Heart right ventricle (tissue), 16 donors: ENCODE results near the gene GRK1. TPM values are rescaled to one million over a fixed set of nuclear protein-coding genes. Genes with fewer than 3 reads are reported as not detected.

Source experiments
- ATAC-seq, 8 donors: fragments of 200-7000 bp; cut with Tn5 transposase; one replicate each; pipeline ENCODE4 v1.9.1; 2020; ENCODE audit warnings: mild to moderate bottlenecking in 8 of 8, moderate library complexity in 8 of 8, moderate number of reproducible peaks in 1 of 8
- DNase-seq, 2 donors: peaks; one replicate each; pipeline ENCODE4 v3.0.0-alpha.2; 2020
- H3K27ac ChIP-seq, 10 donors: fragments of 200-600 bp; sonication (generic) in 2 of 10; one replicate each; pipeline versions ENCODE4 v1.5.0 to v1.8.0; 2020 to 2022; ENCODE audit warnings: mild to moderate bottlenecking in 3 of 10
- H3K27me3 ChIP-seq, 7 donors: fragments of 200-600 bp; one replicate each; pipeline ENCODE4 v1.8.0; 2021 to 2022; ENCODE audit warnings: mild to moderate bottlenecking in 2 of 7
- H3K36me3 ChIP-seq, 9 donors: fragments of 200-600 bp; sonication (generic) in 1 of 9; one replicate each; pipeline versions ENCODE4 v1.5.0 to v1.8.0; 2020 to 2022; ENCODE audit warnings: mild to moderate bottlenecking in 2 of 9
- H3K4me1 ChIP-seq, 9 donors: fragments of 200-600 bp; sonication (generic) in 1 of 9; one replicate each; pipeline versions ENCODE4 v1.5.0 to v1.8.0; 2020 to 2022; ENCODE audit warnings: mild to moderate bottlenecking in 4 of 9
- H3K4me3 ChIP-seq, 10 donors: fragments of 200-600 bp; sonication (generic) in 2 of 10; one replicate each; pipeline versions ENCODE4 v1.5.0 to v1.8.0; 2020 to 2022; ENCODE audit warnings: mild to moderate bottlenecking in 7 of 10, moderate library complexity in 2 of 10
- H3K9me3 ChIP-seq, 11 donors: fragments of 200-600 bp in 10 of 11; sonication (generic) in 2 of 11; one replicate each; pipeline versions ENCODE4 v1.5.0 to v1.8.0; 2013 to 2022; ENCODE audit warnings: mild to moderate bottlenecking in 2 of 11, control low read depth in 1 of 11, moderate library complexity in 1 of 11
- CTCF ChIP-seq, 9 donors: fragments of 200-600 bp; sonication (generic) in 2 of 9; IDR thresholded peaks; one replicate each; pipeline versions ENCODE4 v1.5.0 to v1.8.0; 2021 to 2022; ENCODE audit warnings: antibody characterized with exemption in 9 of 9, mild to moderate bottlenecking in 5 of 9, moderate library complexity in 1 of 9
- WGBS, 2 donors: extraction: QIAGEN DNeasy Blood & Tissue Kit; methylation state at CpG; one replicate each; pipeline ENCODE4 v1.1.7; 2013; ENCODE audit warnings: inconsistent platforms in 1 of 2; 5-methylcytosine and 5-hydroxymethylcytosine counted together
- intact Hi-C, 10 donors: fragments of 100-400 bp; cut with DNase I; formaldehyde crosslinking; loops; one replicate each; pipeline versions ENCODE4 v1.11.1 to v1.14.2; 2022
- polyA plus RNA-seq, 2 donors: library from polyadenylated mRNA; stranded (reverse); fragments of 200-250 nt; gene quantifications; one replicate each; pipeline ENCODE4 v1.2.3, GENCODE V29; 2013
- total RNA-seq, 10 donors: library from RNA; stranded (reverse); fragmentation: NEBNext Ultra II Directional in 3 of 10; extraction: Animal tissue kit (Norgen Biotek cat#: 25700) in 3 of 10; gene quantifications; one replicate each; pipeline versions ENCODE4 v1.2.1 to v1.2.4, GENCODE V29; 2021 to 2023
- donor health status: Arrhythmogenic right ventricular cardiomyopathy.
- donor health status: ischemic (EF 13 %, LVEDD 7.1; RV severe dilation, severe dysfunction).
- donor health status: healthy with polysubstance abuse.
- donor health status: DM: no; HTN: yes; CAD: no.
- donor health status: DM: no; HTN: no; CAD: no.
- donor health status: ischemic (EF 25% LVEDD 6.9; RV normal size, moderate dysfunction).
- donor health status: ischemic (EF 25% LVEDD 5.7; RV mildly dilated, moderate dysfunction).
- donor health status: healthy.
- donor health status: DM: yes; HTN: yes; CAD: no.
- donor health status: Ischemic cardiomyopathy.
- donor health status: ischemic (EF 35%, LVEDD 5.7; RV mildly dilated, moderate dysfunction).
- donor health status: nonischemic (EF 11% LVEDD 7.7; RV severe dilation, severe dysfunction).
- donor health status: DM: yes; HTN: yes; CAD: no.
- donor health status: PGD.
- donor health status: ischemic (EF 29% LVEDD 5.4; RV normal size, mild dysfunction).
- donor health status: nonischemic (EF 23%, LVEDD 6.1; RV moderate dilation, normal function).

The GRK1 gene
- total and polyA plus RNA-seq, 12 donors, result 0.01 to 0.79 (median 0.18) TPM; not detected in 4

DNA sequence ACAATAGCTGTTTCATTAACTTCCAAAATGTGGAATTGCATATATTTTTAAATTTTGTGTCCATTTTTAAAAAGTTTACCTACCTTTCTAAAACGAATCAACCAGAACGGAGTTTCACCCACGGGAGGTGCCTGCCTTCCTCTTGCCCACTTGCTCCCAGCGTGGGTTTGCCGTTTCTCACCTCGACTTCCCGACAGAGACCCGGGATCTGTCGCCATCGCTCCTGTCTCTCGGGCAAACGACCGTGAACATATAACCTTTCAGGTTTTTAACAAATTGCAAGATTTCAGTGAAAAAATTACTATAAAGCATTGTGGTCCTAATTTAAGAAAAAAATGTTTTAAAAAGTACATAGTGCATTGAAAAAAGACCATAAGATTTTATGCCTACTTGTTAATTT lies 96.2 kb downstream of the GRK1 start:
- TF ChIP-seq CTCF (IDR thresholded peaks at IDR 0.05), result no peak
- 88 to 90% methylated on average over 13 of the region's 13 CpGs for WGBS, 2 donors
- H3K4me3 ChIP-seq, result no peak overlapping the region
- DNase-seq (no peak), ATAC-seq (no peak)
- no peak overlapping the region for H3K27ac ChIP-seq
- H3K27me3 ChIP-seq, result peaks cover 0 to 26% (median 0%) of the 10 kb centered on the region in 7 donors
- H3K9me3 ChIP-seq, result no peaks in the 10 kb centered on the region
- H3K4me1 ChIP-seq, result peaks cover 0 to 24% (median 12%) of the 10 kb centered on the region in 9 donors
- H3K36me3 ChIP-seq, result peaks cover 0 to 13% (median 0%) of the 10 kb centered on the region in 9 donors
- intact Hi-C loops, result no loop called here

- DNase-seq (no peak), ATAC-seq (no peak)
- H3K27ac ChIP-seq, result no peak overlapping the region
- H3K27me3 ChIP-seq, result peaks cover 0 to 26% (median 0%) of the 10 kb centered on the region in 7 donors
- H3K4me3 ChIP-seq, result no peak overlapping the region
- peaks cover 0 to 22% (median 0%) of the 10 kb centered on the region in 9 donors for H3K36me3 ChIP-seq
- intact Hi-C loops, result no loop called here
- no peak for TF ChIP-seq CTCF (IDR thresholded peaks at IDR 0.05)
- H3K9me3 ChIP-seq, result no peaks in the 10 kb centered on the region
- WGBS, 2 donors, result 91 to 94% methylated on average over 25 of the region's 25 CpGs
- peaks cover 0 to 18% (median 9%) of the 10 kb centered on the region in 9 donors for H3K4me1 ChIP-seq
These were observed 97.2 kb downstream of the GRK1 start for GRCh38 chr13:113763961-113764792.

GRCh38 chr13:113764793-113765563 lies 98.0 kb downstream of the GRK1 start:
- TF ChIP-seq CTCF (IDR thresholded peaks at IDR 0.05), result no peak
- DNase-seq (no peak), ATAC-seq (no peak)
- H3K9me3 ChIP-seq, result no peaks in the 10 kb centered on the region
- intact Hi-C loops, result no loop called here
- 89 to 91% methylated on average over 19 of the region's 19 CpGs for WGBS, 2 donors
- no peak overlapping the region for H3K27ac ChIP-seq
- no peak overlapping the region for H3K4me3 ChIP-seq
- H3K27me3 ChIP-seq, result peaks cover 0 to 20% (median 0%) of the 10 kb centered on the region in 7 donors
- H3K36me3 ChIP-seq, result peaks cover 0 to 30% (median 0%) of the 10 kb centered on the region in 9 donors
- peaks cover 0 to 12% (median 3%) of the 10 kb centered on the region in 9 donors for H3K4me1 ChIP-seq

GRCh38 chr13:113765564-113765910 lies 98.5 kb downstream of the GRK1 start:
- no peaks in the 10 kb centered on the region for H3K9me3 ChIP-seq
- no peak for DNase-seq
- H3K27me3 ChIP-seq, result peaks cover 0 to 16% (median 0%) of the 10 kb centered on the region in 7 donors
- no peak for TF ChIP-seq CTCF (IDR thresholded peaks at IDR 0.05)
- no peak overlapping the region for H3K4me3 ChIP-seq
- no peak overlapping the region for H3K27ac ChIP-seq
- intact Hi-C loops, result no loop called here
- whole genome bisulfite sequencing, 2 donors, result 65 to 67% methylated on average over 4 of the region's 4 CpGs
- H3K36me3 ChIP-seq, result peaks cover 0 to 36% (median 0%) of the 10 kb centered on the region in 9 donors
- peaks cover 0 to 8% (median 0%) of the 10 kb centered on the region in 9 donors for H3K4me1 ChIP-seq
- ATAC-seq, result no peak
